Measurements from ENCODE around the gene SEPTIN8. TPM values are rescaled to one million over a fixed set of nuclear protein-coding genes. Genes with fewer than 3 reads are reported as not detected.

SEPTIN8 gene
- total RNA-seq, 1 experiment from 2014 or later = 24.2 TPM

GRCh38 chr5:132817011-132817410 is 40.0 kb upstream of the SEPTIN8 start:
- ChIA-PET CTCF (interaction anchor here (0.6 kb wide), 2 partner anchors 14 to 112 kb away, joined by 3 read pairs; no protein-coding TSS in a partner anchor), POLR2A (ENCODE audit: unreplicated experiment) (no interaction called here)
- Histone ChIP-seq H3K4me1 (replicated peaks; ENCODE audit: insufficient read depth) (peaks cover 21% of the 10 kb centered on the region), H3K27ac (no peak overlapping the region), H3K4me3 (no peak overlapping the region), H3F3A (ENCODE audit: insufficient read depth, low read depth) (peaks cover 20% of the 10 kb centered on the region; the same call in 1 of the 2 replicates), H3K4me2 (no peak overlapping the region), H3K79me2 (ENCODE audit: low read depth) (no peaks in the 10 kb centered on the region), H3K9me3 (ENCODE audit: insufficient read depth, low read depth) (no peaks in the 10 kb centered on the region), H4K20me1 (ENCODE audit: insufficient read depth) (no peaks in the 10 kb centered on the region), H3K36me3 (ENCODE audit: low read depth) (no peaks in the 10 kb centered on the region), H3K9me2 (ENCODE audit: insufficient read depth) (no peaks in the 10 kb centered on the region), H2AFZ (no peak overlapping the region), H3K27me3 (ENCODE audit: insufficient read depth, low read depth) (no peaks in the 10 kb centered on the region)
- no peak for DNase-seq
- no TSS peak for BruUV-seq (replicated peaks)
- TF ChIP-seq EZH2 (IDR thresholded peaks at IDR 0.05; ENCODE audit: low read depth) (no peak), CTCF (conservative IDR thresholded peaks at IDR 0.05) (no peak)
- intact Hi-C loops (cut with micrococcal nuclease; ENCODE audit: unreplicated experiment) = no loop called here

- H3K9me3 ChIP-seq (ENCODE audit: insufficient read depth, low read depth) = no peaks in the 10 kb centered on the region
- no peak for DNase-seq
- H3F3A ChIP-seq (ENCODE audit: insufficient read depth, low read depth) = peaks cover 20% of the 10 kb centered on the region; the same call in 1 of the 2 replicates
- no peaks in the 10 kb centered on the region for H3K27me3 ChIP-seq (ENCODE audit: insufficient read depth, low read depth)
- H2AFZ ChIP-seq = no peak overlapping the region
- ChIA-PET CTCF (no interaction called here), POLR2A (ENCODE audit: unreplicated experiment) (no interaction called here)
- peaks cover 21% of the 10 kb centered on the region for H3K4me1 ChIP-seq (replicated peaks; ENCODE audit: insufficient read depth)
- no peaks in the 10 kb centered on the region for H3K79me2 ChIP-seq (ENCODE audit: low read depth)
- H4K20me1 ChIP-seq (ENCODE audit: insufficient read depth) = no peaks in the 10 kb centered on the region
- H3K27ac ChIP-seq = no peak overlapping the region
- intact Hi-C loops (cut with micrococcal nuclease; ENCODE audit: unreplicated experiment) = no loop called here
- TF ChIP-seq EZH2 (IDR thresholded peaks at IDR 0.05; ENCODE audit: low read depth) = no peak
- no peak for TF ChIP-seq CTCF (conservative IDR thresholded peaks at IDR 0.05)
- BruUV-seq (replicated peaks) = no TSS peak
- H3K9me2 ChIP-seq (ENCODE audit: insufficient read depth) = no peaks in the 10 kb centered on the region
- H3K4me2 ChIP-seq = no peak overlapping the region
- H3K36me3 ChIP-seq (ENCODE audit: low read depth) = no peaks in the 10 kb centered on the region
- no peak overlapping the region for H3K4me3 ChIP-seq
Observed at GRCh38 chr5:132816554-132816953, 39.5 kb upstream of the SEPTIN8 start.

DNA sequence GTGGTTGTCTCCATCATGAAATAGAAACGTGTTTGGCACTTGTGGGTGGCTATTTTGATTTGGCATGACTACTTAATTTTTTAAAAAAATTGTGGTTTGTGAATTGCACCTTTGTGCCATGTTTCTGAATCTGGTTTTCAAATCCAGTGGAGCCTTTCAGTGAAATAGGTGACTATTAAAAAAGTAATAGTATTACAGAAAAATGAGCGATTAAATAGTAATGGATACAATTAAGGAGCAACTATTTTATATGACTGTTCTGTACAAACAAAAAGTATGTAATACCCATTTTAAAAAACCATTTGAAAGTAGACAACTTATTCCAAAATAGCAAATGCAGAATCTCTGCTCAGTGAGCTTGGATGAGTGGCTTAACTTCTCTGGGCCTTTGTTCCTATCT is 39.0 kb upstream of the SEPTIN8 start:
- intact Hi-C loops (cut with micrococcal nuclease; ENCODE audit: unreplicated experiment) = no loop called here
- Histone ChIP-seq H3F3A (ENCODE audit: insufficient read depth, low read depth) (peaks cover 18% of the 10 kb centered on the region; the same call in 1 of the 2 replicates), H4K20me1 (ENCODE audit: insufficient read depth) (no peaks in the 10 kb centered on the region), H3K4me2 (no peak overlapping the region), H2AFZ (no peak overlapping the region), H3K9me3 (ENCODE audit: insufficient read depth, low read depth) (no peaks in the 10 kb centered on the region), H3K36me3 (ENCODE audit: low read depth) (no peaks in the 10 kb centered on the region), H3K4me1 (replicated peaks; ENCODE audit: insufficient read depth) (peaks cover 21% of the 10 kb centered on the region), H3K27me3 (ENCODE audit: insufficient read depth, low read depth) (no peaks in the 10 kb centered on the region), H3K4me3 (no peak overlapping the region), H3K27ac (no peak overlapping the region), H3K79me2 (ENCODE audit: low read depth) (no peaks in the 10 kb centered on the region), H3K9me2 (ENCODE audit: insufficient read depth) (no peaks in the 10 kb centered on the region)
- DNase-seq = no peak
- ChIA-PET CTCF (no interaction called here), POLR2A (ENCODE audit: unreplicated experiment) (no interaction called here)
- TF ChIP-seq CTCF (conservative IDR thresholded peaks at IDR 0.05) (no peak), EZH2 (IDR thresholded peaks at IDR 0.05; ENCODE audit: low read depth) (no peak)
- BruUV-seq (replicated peaks) = no TSS peak

Measured in PC-9 (cell line).